IMR-90 (cell line): ENCODE results near the gene ENTPD3. TPM values are rescaled to one million over a fixed set of nuclear protein-coding genes. Genes with fewer than 3 reads are reported as not detected.

Experiments used
- ATAC-seq: fragments of 200-7000 bp; cut with Tn5 transposase; 2 replicates; pipeline ENCODE4 v1.9.1; 2020; ENCODE audit warnings: low read depth, mild to moderate bottlenecking, moderate library complexity
- BruUV-seq: library from RNA; stranded (reverse); fragments of 400-500 nt; replicated peaks from 2 replicates; lab custom pipeline; 2021; lab: Mats Ljungman, UMichigan
- CTCF ChIA-PET: fragments of 300-600 bp; formaldehyde crosslinking; extraction: SDS; loops from one replicate; lab custom pipeline; 2021; ENCODE audit warnings: antibody characterized with exemption; lab: Yijun Ruan, JAX
- POLR2A ChIA-PET: fragments of 300-600 bp; sonication (Branson Sonifier 250); formaldehyde crosslinking; loops from one replicate; lab custom pipeline; 2022; ENCODE audit warnings: antibody characterized with exemption; ENCODE audit not compliant: unreplicated experiment; lab: Charles Lee
- DNase-seq: peaks from one replicate; pipeline ENCODE4 v3.0.0; 2013
- H2AFZ ChIP-seq: replicated peaks from 2 replicates; pipeline ENCODE3; 2013; ENCODE audit warnings: low read length, mild to moderate bottlenecking; ENCODE audit not compliant: poor library complexity
- H2AK5ac ChIP-seq: 2 replicates; pipeline ENCODE4 v1.6.1; 2013; ENCODE audit warnings: low read depth, low read length, inconsistent platforms
- H2AK9ac ChIP-seq: replicated peaks from 2 replicates; pipeline ENCODE3; 2013; ENCODE audit warnings: mild to moderate bottlenecking, low read depth, low read length, moderate library complexity; ENCODE audit not compliant: poor library complexity
- H2BK120ac ChIP-seq: 2 replicates; pipeline ENCODE4 v1.6.1; 2013; ENCODE audit warnings: low read depth, low read length, inconsistent platforms
- H2BK15ac ChIP-seq: 3 replicates; pipeline ENCODE4 v1.6.1; 2013; ENCODE audit warnings: low read depth, low read length, inconsistent platforms
- H2BK20ac ChIP-seq: 2 replicates; pipeline ENCODE4 v1.6.1; 2013; ENCODE audit warnings: low read depth, mild to moderate bottlenecking, inconsistent platforms, low read length, moderate library complexity
- H2BK5ac ChIP-seq: 2 replicates; pipeline ENCODE4 v1.6.1; 2013; ENCODE audit warnings: mild to moderate bottlenecking, low read depth, low read length, inconsistent platforms; ENCODE audit not compliant: poor library complexity, severe bottlenecking
- H3K14ac ChIP-seq: replicated peaks from 2 replicates; pipeline ENCODE4 v1.6.1; 2013; ENCODE audit warnings: low read depth, low read length, inconsistent platforms
- H3K18ac ChIP-seq: 2 replicates; pipeline ENCODE4 v1.6.1; 2013; ENCODE audit warnings: low read depth, low read length, control low read depth
- H3K23ac ChIP-seq: 2 replicates; pipeline ENCODE4 v1.6.1; 2013; ENCODE audit warnings: low read depth, low read length, inconsistent platforms
- H3K27ac ChIP-seq: 2 replicates; pipeline ENCODE4 v1.5.1; 2013; ENCODE audit warnings: mild to moderate bottlenecking, control low read depth, low read length; ENCODE audit not compliant: insufficient read depth
- H3K27me3 ChIP-seq: 2 replicates; pipeline ENCODE4 v1.6.1; 2013; ENCODE audit warnings: low read length; ENCODE audit not compliant: control insufficient read depth, insufficient read depth
- H3K36me3 ChIP-seq: 2 replicates; pipeline ENCODE4 v1.6.1; 2013; ENCODE audit warnings: low read length, mixed read lengths; ENCODE audit not compliant: control insufficient read depth, insufficient read depth
- H3K4ac ChIP-seq: 2 replicates; pipeline ENCODE4 v1.6.1; 2013; ENCODE audit warnings: low read depth, low read length, inconsistent platforms
- H3K4me1 ChIP-seq: 2 replicates; pipeline ENCODE4 v1.6.1; 2013; ENCODE audit warnings: low read length, mixed read lengths; ENCODE audit not compliant: control insufficient read depth, insufficient read depth
- H3K4me2 ChIP-seq: 2 replicates; pipeline ENCODE4 v1.6.1; 2013; ENCODE audit warnings: low read depth, mild to moderate bottlenecking, control low read depth, low read length, moderate library complexity
- H3K4me3 ChIP-seq: 2 replicates; pipeline ENCODE4 v1.5.1; 2013; ENCODE audit warnings: low read depth, mild to moderate bottlenecking, control low read depth, low read length, moderate library complexity; ENCODE audit not compliant: insufficient read depth
- H3K56ac ChIP-seq: 2 replicates; pipeline ENCODE4 v1.6.1; 2013; ENCODE audit warnings: low read length, inconsistent platforms; ENCODE audit not compliant: insufficient read depth; ENCODE audit errors: extremely low read depth
- H3K79me1 ChIP-seq, 2 experiments: 2 replicates each; pipeline ENCODE4 v1.6.1; 2013; ENCODE audit warnings: low read length in 2 of 2, inconsistent platforms in 1 of 2, low read depth in 1 of 2
- H3K9ac ChIP-seq: 2 replicates; pipeline ENCODE4 v1.6.1; 2013; ENCODE audit warnings: low read depth, low read length, control low read depth
- H3K9me1 ChIP-seq: 2 replicates; pipeline ENCODE4 v1.6.1; 2013; ENCODE audit warnings: low read length, inconsistent platforms; ENCODE audit not compliant: insufficient read depth
- H3K9me3 ChIP-seq: 2 replicates; pipeline ENCODE4 v1.6.1; 2013; ENCODE audit warnings: low read length; ENCODE audit not compliant: control insufficient read depth, insufficient read depth
- H4K20me1 ChIP-seq: 2 replicates; pipeline ENCODE4 v1.6.1; 2013; ENCODE audit warnings: low read length, inconsistent platforms; ENCODE audit not compliant: insufficient read depth
- H4K5ac ChIP-seq: 2 replicates; pipeline ENCODE4 v1.6.1; 2013; ENCODE audit warnings: mild to moderate bottlenecking, low read depth, low read length, control low read depth
- H4K8ac ChIP-seq, 2 experiments: 2 replicates each; pipeline ENCODE4 v1.6.1; 2013; ENCODE audit warnings: low read depth in 2 of 2, low read length in 2 of 2, control low read depth in 1 of 2, inconsistent platforms in 1 of 2
- H4K91ac ChIP-seq: 2 replicates; pipeline ENCODE4 v1.6.1; 2013; ENCODE audit warnings: low read depth, low read length, inconsistent platforms; ENCODE audit not compliant: insufficient read depth
- BHLHE40 ChIP-seq: fragments of 150-350 bp; IDR thresholded peaks from 2 replicates; pipeline ENCODE4 v1.6.1; 2016; ENCODE audit warnings: mild to moderate bottlenecking, low read depth, low read length
- MAFK ChIP-seq: IDR thresholded peaks from 2 replicates; pipeline ENCODE4 v1.6.1; 2012; ENCODE audit warnings: low read depth, low read length, improper control_type of control experiment
- MAZ ChIP-seq: IDR thresholded peaks from 2 replicates; pipeline ENCODE4 v1.6.1; 2012; ENCODE audit warnings: low read depth, mild to moderate bottlenecking, low read length, improper control_type of control experiment, moderate library complexity, borderline replicate concordance
- MXI1 ChIP-seq: IDR thresholded peaks from 2 replicates; pipeline ENCODE4 v1.6.1; 2012; ENCODE audit warnings: low read depth, mild to moderate bottlenecking, low read length, moderate library complexity, borderline replicate concordance
- NFE2L2 ChIP-seq: fragments of 150-350 bp; IDR thresholded peaks from 2 replicates; pipeline ENCODE4 v1.6.1; 2016; ENCODE audit warnings: low read depth, mild to moderate bottlenecking, low read length
- POLR2A ChIP-seq: IDR thresholded peaks from 2 replicates; pipeline ENCODE4 v1.6.1; 2012; ENCODE audit warnings: mild to moderate bottlenecking, low read depth, low read length
- RCOR1 ChIP-seq: IDR thresholded peaks from 2 replicates; pipeline ENCODE4 v1.6.1; 2012; ENCODE audit warnings: mild to moderate bottlenecking, low read length, improper control_type of control experiment; ENCODE audit not compliant: insufficient replicate concordance
- RFX5 ChIP-seq: IDR thresholded peaks from 2 replicates; pipeline ENCODE4 v1.8.0; 2012; ENCODE audit warnings: low read depth, mild to moderate bottlenecking, low read length, moderate library complexity
- WGBS, 2 experiments: methylation state at CpG; one replicate each; pipeline versions ENCODE4 v1.1.5 to v1.1.7; 2013; ENCODE audit warnings: missing lambda C conversion rate in 2 of 2; ENCODE audit not compliant: insufficient read length in 1 of 2; ENCODE audit errors: extremely low coverage in 2 of 2; 5-methylcytosine and 5-hydroxymethylcytosine counted together
- dilution Hi-C: fragments of 300-500 bp; cut with HindIII; formaldehyde crosslinking; loops from one replicate; pipeline ENCODE4 v1.14.3; 2018; ENCODE audit warnings: low sequenced_read_pairs; ENCODE audit not compliant: unreplicated experiment
- in situ Hi-C: fragments of 300-500 bp; cut with MboI; formaldehyde crosslinking; loops from 3 replicates; pipeline ENCODE4 v1.14.3; 2019; ENCODE audit warnings: low sequenced_read_pairs, inconsistent platforms, mixed read lengths
- intact Hi-C: fragments of 100-400 bp; cut with micrococcal nuclease; formaldehyde crosslinking; loops from 2 replicates; pipeline ENCODE4 v1.10.0; 2022
- polyA plus RNA-seq, 3 experiments: library from polyadenylated mRNA; depleted of rRNA; stranded (reverse); fragments of >200 nt; gene quantifications; 2 replicates each; pipeline ENCODE4 v1.2.3, GENCODE V29; 2012; ENCODE audit warnings: low replicate concordance in 1 of 3
- total RNA-seq: library from RNA; depleted of rRNA; stranded (reverse); fragments of >200 nt; gene quantifications from 2 replicates; pipeline ENCODE4 v1.2.3, GENCODE V29; 2012

Gene ENTPD3
- total and polyA plus RNA-seq, 2 of the 4 experiments (the other 2 are of a cell fraction) = not detected

DNA sequence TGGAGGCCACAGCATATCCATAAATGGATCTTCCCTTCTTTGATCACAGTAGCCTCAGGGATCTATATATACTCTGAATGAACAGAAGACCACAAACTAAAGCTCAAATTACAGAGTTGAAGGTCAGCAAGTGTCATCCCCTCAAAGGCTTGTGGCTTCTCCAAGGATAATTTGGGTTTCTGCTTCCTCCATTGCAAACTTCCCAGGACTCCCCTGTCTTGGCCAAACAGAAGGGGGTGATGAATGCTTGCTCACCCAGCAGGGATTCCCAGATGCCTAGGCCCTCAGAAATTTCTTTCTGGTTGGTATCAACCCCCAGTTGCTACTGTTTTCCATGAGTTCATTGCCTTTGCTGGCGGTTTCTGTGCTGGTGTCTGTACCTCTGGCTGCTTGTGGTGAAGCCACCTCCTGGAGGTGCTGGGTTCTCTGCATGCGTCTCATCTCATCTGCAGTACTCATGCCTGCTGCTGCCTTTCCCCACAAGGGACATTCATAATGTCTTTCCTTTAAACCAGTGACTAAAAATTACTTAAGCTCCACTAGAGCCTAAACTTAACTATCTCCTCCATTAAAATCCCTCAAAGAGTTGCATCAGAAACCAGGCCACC lies 17.7 kb downstream of the ENTPD3 start:
- dilution Hi-C loops = no loop called here
- Histone ChIP-seq H4K5ac (no peak overlapping the region), H3K4ac (no peak overlapping the region), H3K56ac (no peak overlapping the region), H3K79me1 (no peaks in the 10 kb centered on the region), H4K20me1 (no peaks in the 10 kb centered on the region), H3K4me1 (no peaks in the 10 kb centered on the region), H3K4me2 (no peak overlapping the region), H3K14ac (no peak overlapping the region), H3K27me3 (no peaks in the 10 kb centered on the region), H3K23ac (no peak overlapping the region), H3K4me3 (no peak overlapping the region), H2BK5ac (no peak overlapping the region), H2AFZ (no peak overlapping the region), H2AK5ac (no peak overlapping the region), H3K9me3 (no peaks in the 10 kb centered on the region), H3K36me3 (no peaks in the 10 kb centered on the region), H2BK20ac (no peak overlapping the region), H3K18ac (no peak overlapping the region), H3K27ac (no peak overlapping the region), H2AK9ac (no peak overlapping the region), H4K91ac (no peak overlapping the region), H3K9ac (no peak overlapping the region), H2BK120ac (no peak overlapping the region), H4K8ac (no peak overlapping the region), H3K9me1 (no peaks in the 10 kb centered on the region), H2BK15ac (no peak overlapping the region)
- in situ Hi-C loops = no loop called here
- TF ChIP-seq BHLHE40 = no peak
- no peak for TF ChIP-seq RFX5
- TF ChIP-seq NFE2L2 = no peak
- no peak for TF ChIP-seq MXI1
- no peak for TF ChIP-seq RCOR1
- TF ChIP-seq POLR2A = no peak
- TF ChIP-seq MAFK = no peak
- no peak for TF ChIP-seq MAZ
- no TSS peak for BruUV-seq
- ChIA-PET POLR2A (interaction anchor here (0.7 kb wide), 1 partner anchor 1468 kb away, joined by 3 read pairs; no protein-coding TSS in a partner anchor), CTCF (no interaction called here)
- DNase-seq (no peak), ATAC-seq (no peak)
- intact Hi-C loops = no loop called here
- 48% methylated on average over 2 of the region's 2 CpGs; no CpG with 5 or more reads in 1 of the 2 experiments for WGBS, 2 experiments
